ENCODE results near the gene DHPS.

DHPS gene

GRCh38 chr19:12626958-12627357 is 54.7 kb downstream of the DHPS start:
- DNase-seq (ENCODE audit: low read depth, low spot score), result no peak
- ChIA-PET POLR2A (no interaction called here), CTCF (interaction anchor here (2.1 kb wide), 1 partner anchor 13 kb away, joined by 7 read pairs; no protein-coding TSS in a partner anchor)
- TF ChIP-seq, protein P1, sequence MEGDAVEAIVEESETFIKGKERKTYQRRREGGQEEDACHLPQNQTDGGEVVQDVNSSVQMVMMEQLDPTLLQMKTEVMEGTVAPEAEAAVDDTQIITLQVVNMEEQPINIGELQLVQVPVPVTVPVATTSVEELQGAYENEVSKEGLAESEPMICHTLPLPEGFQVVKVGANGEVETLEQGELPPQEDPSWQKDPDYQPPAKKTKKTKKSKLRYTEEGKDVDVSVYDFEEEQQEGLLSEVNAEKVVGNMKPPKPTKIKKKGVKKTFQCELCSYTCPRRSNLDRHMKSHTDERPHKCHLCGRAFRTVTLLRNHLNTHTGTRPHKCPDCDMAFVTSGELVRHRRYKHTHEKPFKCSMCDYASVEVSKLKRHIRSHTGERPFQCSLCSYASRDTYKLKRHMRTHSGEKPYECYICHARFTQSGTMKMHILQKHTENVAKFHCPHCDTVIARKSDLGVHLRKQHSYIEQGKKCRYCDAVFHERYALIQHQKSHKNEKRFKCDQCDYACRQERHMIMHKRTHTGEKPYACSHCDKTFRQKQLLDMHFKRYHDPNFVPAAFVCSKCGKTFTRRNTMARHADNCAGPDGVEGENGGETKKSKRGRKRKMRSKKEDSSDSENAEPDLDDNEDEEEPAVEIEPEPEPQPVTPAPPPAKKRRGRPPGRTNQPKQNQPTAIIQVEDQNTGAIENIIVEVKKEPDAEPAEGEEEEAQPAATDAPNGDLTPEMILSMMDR (IDR thresholded peaks at IDR 0.05; ENCODE audit: insufficient read depth, low read length, missing control alignments), result no peak
- H3K4me3 ChIP-seq (ENCODE audit: low read depth, low read length), result no peak overlapping the region
